IMR-90 (cell line): ENCODE measurements around the gene DLX1. TPM values are rescaled to one million over a fixed set of nuclear protein-coding genes. Genes with fewer than 3 reads are reported as not detected.
"Not testable (repeated sequence)": the region's sequence is repeated elsewhere in the genome, so short reads cannot be mapped to it uniquely, and the experiment has no call there.

Experiments used
- ATAC-seq: fragments of 200-7000 bp; cut with Tn5 transposase; 2 replicates; pipeline ENCODE4 v1.9.1; 2020; ENCODE audit warnings: low read depth, mild to moderate bottlenecking, moderate library complexity
- BruUV-seq: library from RNA; stranded (reverse); fragments of 400-500 nt; replicated peaks from 2 replicates; lab custom pipeline; 2021; lab: Mats Ljungman, UMichigan
- CTCF ChIA-PET: fragments of 300-600 bp; formaldehyde crosslinking; extraction: SDS; loops from one replicate; lab custom pipeline; 2021; ENCODE audit warnings: antibody characterized with exemption; lab: Yijun Ruan, JAX
- POLR2A ChIA-PET: fragments of 300-600 bp; sonication (Branson Sonifier 250); formaldehyde crosslinking; loops from one replicate; lab custom pipeline; 2022; ENCODE audit warnings: antibody characterized with exemption; ENCODE audit not compliant: unreplicated experiment; lab: Charles Lee
- DNase-seq: peaks from one replicate; pipeline ENCODE4 v3.0.0; 2013
- H2AFZ ChIP-seq: replicated peaks from 2 replicates; pipeline ENCODE3; 2013; ENCODE audit warnings: low read length, mild to moderate bottlenecking; ENCODE audit not compliant: poor library complexity
- H2AK5ac ChIP-seq: 2 replicates; pipeline ENCODE4 v1.6.1; 2013; ENCODE audit warnings: low read depth, low read length, inconsistent platforms
- H2AK9ac ChIP-seq: replicated peaks from 2 replicates; pipeline ENCODE3; 2013; ENCODE audit warnings: mild to moderate bottlenecking, low read depth, low read length, moderate library complexity; ENCODE audit not compliant: poor library complexity
- H2BK120ac ChIP-seq: 2 replicates; pipeline ENCODE4 v1.6.1; 2013; ENCODE audit warnings: low read depth, low read length, inconsistent platforms
- H2BK15ac ChIP-seq: 3 replicates; pipeline ENCODE4 v1.6.1; 2013; ENCODE audit warnings: low read depth, low read length, inconsistent platforms
- H2BK20ac ChIP-seq: 2 replicates; pipeline ENCODE4 v1.6.1; 2013; ENCODE audit warnings: low read depth, mild to moderate bottlenecking, inconsistent platforms, low read length, moderate library complexity
- H2BK5ac ChIP-seq: 2 replicates; pipeline ENCODE4 v1.6.1; 2013; ENCODE audit warnings: mild to moderate bottlenecking, low read depth, low read length, inconsistent platforms; ENCODE audit not compliant: poor library complexity, severe bottlenecking
- H3K14ac ChIP-seq: replicated peaks from 2 replicates; pipeline ENCODE4 v1.6.1; 2013; ENCODE audit warnings: low read depth, low read length, inconsistent platforms
- H3K18ac ChIP-seq: 2 replicates; pipeline ENCODE4 v1.6.1; 2013; ENCODE audit warnings: low read depth, low read length, control low read depth
- H3K23ac ChIP-seq: 2 replicates; pipeline ENCODE4 v1.6.1; 2013; ENCODE audit warnings: low read depth, low read length, inconsistent platforms
- H3K27ac ChIP-seq: 2 replicates; pipeline ENCODE4 v1.5.1; 2013; ENCODE audit warnings: mild to moderate bottlenecking, control low read depth, low read length; ENCODE audit not compliant: insufficient read depth
- H3K27me3 ChIP-seq: 2 replicates; pipeline ENCODE4 v1.6.1; 2013; ENCODE audit warnings: low read length; ENCODE audit not compliant: control insufficient read depth, insufficient read depth
- H3K36me3 ChIP-seq: 2 replicates; pipeline ENCODE4 v1.6.1; 2013; ENCODE audit warnings: low read length, mixed read lengths; ENCODE audit not compliant: control insufficient read depth, insufficient read depth
- H3K4ac ChIP-seq: 2 replicates; pipeline ENCODE4 v1.6.1; 2013; ENCODE audit warnings: low read depth, low read length, inconsistent platforms
- H3K4me1 ChIP-seq: 2 replicates; pipeline ENCODE4 v1.6.1; 2013; ENCODE audit warnings: low read length, mixed read lengths; ENCODE audit not compliant: control insufficient read depth, insufficient read depth
- H3K4me2 ChIP-seq: 2 replicates; pipeline ENCODE4 v1.6.1; 2013; ENCODE audit warnings: low read depth, mild to moderate bottlenecking, control low read depth, low read length, moderate library complexity
- H3K4me3 ChIP-seq: 2 replicates; pipeline ENCODE4 v1.5.1; 2013; ENCODE audit warnings: low read depth, mild to moderate bottlenecking, control low read depth, low read length, moderate library complexity; ENCODE audit not compliant: insufficient read depth
- H3K56ac ChIP-seq: 2 replicates; pipeline ENCODE4 v1.6.1; 2013; ENCODE audit warnings: low read length, inconsistent platforms; ENCODE audit not compliant: insufficient read depth; ENCODE audit errors: extremely low read depth
- H3K79me1 ChIP-seq, 2 experiments: 2 replicates each; pipeline ENCODE4 v1.6.1; 2013; ENCODE audit warnings: low read length in 2 of 2, inconsistent platforms in 1 of 2, low read depth in 1 of 2
- H3K9ac ChIP-seq: 2 replicates; pipeline ENCODE4 v1.6.1; 2013; ENCODE audit warnings: low read depth, low read length, control low read depth
- H3K9me1 ChIP-seq: 2 replicates; pipeline ENCODE4 v1.6.1; 2013; ENCODE audit warnings: low read length, inconsistent platforms; ENCODE audit not compliant: insufficient read depth
- H3K9me3 ChIP-seq: 2 replicates; pipeline ENCODE4 v1.6.1; 2013; ENCODE audit warnings: low read length; ENCODE audit not compliant: control insufficient read depth, insufficient read depth
- H4K20me1 ChIP-seq: 2 replicates; pipeline ENCODE4 v1.6.1; 2013; ENCODE audit warnings: low read length, inconsistent platforms; ENCODE audit not compliant: insufficient read depth
- H4K5ac ChIP-seq: 2 replicates; pipeline ENCODE4 v1.6.1; 2013; ENCODE audit warnings: mild to moderate bottlenecking, low read depth, low read length, control low read depth
- H4K8ac ChIP-seq, 2 experiments: 2 replicates each; pipeline ENCODE4 v1.6.1; 2013; ENCODE audit warnings: low read depth in 2 of 2, low read length in 2 of 2, control low read depth in 1 of 2, inconsistent platforms in 1 of 2
- H4K91ac ChIP-seq: 2 replicates; pipeline ENCODE4 v1.6.1; 2013; ENCODE audit warnings: low read depth, low read length, inconsistent platforms; ENCODE audit not compliant: insufficient read depth
- WGBS, 2 experiments: methylation state at CpG; one replicate each; pipeline versions ENCODE4 v1.1.5 to v1.1.7; 2013; ENCODE audit warnings: missing lambda C conversion rate in 2 of 2; ENCODE audit not compliant: insufficient read length in 1 of 2; ENCODE audit errors: extremely low coverage in 2 of 2; 5-methylcytosine and 5-hydroxymethylcytosine counted together
- dilution Hi-C: fragments of 300-500 bp; cut with HindIII; formaldehyde crosslinking; loops from one replicate; pipeline ENCODE4 v1.14.3; 2018; ENCODE audit warnings: low sequenced_read_pairs; ENCODE audit not compliant: unreplicated experiment
- in situ Hi-C: fragments of 300-500 bp; cut with MboI; formaldehyde crosslinking; loops from 3 replicates; pipeline ENCODE4 v1.14.3; 2019; ENCODE audit warnings: low sequenced_read_pairs, inconsistent platforms, mixed read lengths
- intact Hi-C: fragments of 100-400 bp; cut with micrococcal nuclease; formaldehyde crosslinking; loops from 2 replicates; pipeline ENCODE4 v1.10.0; 2022
- polyA plus RNA-seq, 3 experiments: library from polyadenylated mRNA; depleted of rRNA; stranded (reverse); fragments of >200 nt; gene quantifications; 2 replicates each; pipeline ENCODE4 v1.2.3, GENCODE V29; 2012; ENCODE audit warnings: low replicate concordance in 1 of 3
- total RNA-seq: library from RNA; depleted of rRNA; stranded (reverse); fragments of >200 nt; gene quantifications from 2 replicates; pipeline ENCODE4 v1.2.3, GENCODE V29; 2012

Gene DLX1
- total and polyA plus RNA-seq, 2 of the 4 experiments (the other 2 are of a cell fraction): 0.36 to 2.2 TPM

- WGBS, 2 experiments: no CpG with 5 or more reads among the region's 6 CpGs
Observed at GRCh38 chr2:172114176-172114575, 28.9 kb downstream of the DLX1 start.

More at GRCh38 chr2:172114176-172114575, 28.9 kb downstream of the DLX1 start:
- H3K4me1 ChIP-seq, H2AK9ac ChIP-seq, H4K91ac ChIP-seq, POLR2A ChIA-PET, BruUV-seq, H3K27me3 ChIP-seq, H3K56ac ChIP-seq, DNase-seq, H2BK5ac ChIP-seq, dilution Hi-C loops, H3K4me2 ChIP-seq, H3K79me1 ChIP-seq, H3K36me3 ChIP-seq, H2BK120ac ChIP-seq, H3K9ac ChIP-seq, H3K4me3 ChIP-seq, H2AK5ac ChIP-seq, H2BK20ac ChIP-seq, H4K8ac ChIP-seq, H3K14ac ChIP-seq, H3K27ac ChIP-seq, H3K23ac ChIP-seq, H3K4ac ChIP-seq, H2AFZ ChIP-seq, ATAC-seq, H3K18ac ChIP-seq, H3K9me3 ChIP-seq, in situ Hi-C loops, H2BK15ac ChIP-seq, H4K5ac ChIP-seq, intact Hi-C loops, H3K9me1 ChIP-seq, H4K20me1 ChIP-seq: not testable (repeated sequence)
- CTCF ChIA-PET: interaction anchor here (1.4 to 1.7 kb wide), 2 partner anchors 13 to 410 kb away, joined by 5 to 7 read pairs; no protein-coding TSS in a partner anchor
